Duodenal mucosa (tissue), 2 donors: ENCODE results near the gene TAF4B.
"Not testable (repeated sequence)": the region's sequence is repeated elsewhere in the genome, so short reads cannot be mapped to it uniquely, and the experiment has no call there.

Source experiments
- H3K27ac ChIP-seq: one replicate; pipeline ENCODE4 v1.7.0; 2013; ENCODE audit warnings: low read depth, low read length
- H3K27me3 ChIP-seq, 2 donors: one replicate each; pipeline ENCODE4 v1.7.0; 2013; ENCODE audit warnings: low read length in 2 of 2, control low read depth in 1 of 2; ENCODE audit not compliant: insufficient read depth in 2 of 2, control insufficient read depth in 1 of 2
- H3K36me3 ChIP-seq, 2 donors: one replicate each; pipeline ENCODE4 v1.7.0; 2013; ENCODE audit warnings: low read length in 2 of 2, control low read depth in 1 of 2; ENCODE audit not compliant: insufficient read depth in 2 of 2, control insufficient read depth in 1 of 2
- H3K4me1 ChIP-seq, 2 donors: one replicate each; pipeline ENCODE4 v1.7.0; 2013; ENCODE audit warnings: low read length in 2 of 2, control low read depth in 1 of 2; ENCODE audit not compliant: insufficient read depth in 2 of 2, control insufficient read depth in 1 of 2
- H3K4me3 ChIP-seq, 2 donors: one replicate each; pipeline ENCODE4 v1.7.0; 2013; ENCODE audit warnings: low read length in 2 of 2, low read depth in 1 of 2
- H3K9ac ChIP-seq, 2 donors: one replicate each; pipeline ENCODE4 v1.7.0; 2013; ENCODE audit warnings: low read length in 2 of 2, low read depth in 1 of 2
- H3K9me3 ChIP-seq, 2 donors: one replicate each; pipeline ENCODE4 v1.7.0; 2013; ENCODE audit warnings: low read length in 2 of 2, control low read depth in 1 of 2; ENCODE audit not compliant: control insufficient read depth in 1 of 2

The TAF4B gene

DNA sequence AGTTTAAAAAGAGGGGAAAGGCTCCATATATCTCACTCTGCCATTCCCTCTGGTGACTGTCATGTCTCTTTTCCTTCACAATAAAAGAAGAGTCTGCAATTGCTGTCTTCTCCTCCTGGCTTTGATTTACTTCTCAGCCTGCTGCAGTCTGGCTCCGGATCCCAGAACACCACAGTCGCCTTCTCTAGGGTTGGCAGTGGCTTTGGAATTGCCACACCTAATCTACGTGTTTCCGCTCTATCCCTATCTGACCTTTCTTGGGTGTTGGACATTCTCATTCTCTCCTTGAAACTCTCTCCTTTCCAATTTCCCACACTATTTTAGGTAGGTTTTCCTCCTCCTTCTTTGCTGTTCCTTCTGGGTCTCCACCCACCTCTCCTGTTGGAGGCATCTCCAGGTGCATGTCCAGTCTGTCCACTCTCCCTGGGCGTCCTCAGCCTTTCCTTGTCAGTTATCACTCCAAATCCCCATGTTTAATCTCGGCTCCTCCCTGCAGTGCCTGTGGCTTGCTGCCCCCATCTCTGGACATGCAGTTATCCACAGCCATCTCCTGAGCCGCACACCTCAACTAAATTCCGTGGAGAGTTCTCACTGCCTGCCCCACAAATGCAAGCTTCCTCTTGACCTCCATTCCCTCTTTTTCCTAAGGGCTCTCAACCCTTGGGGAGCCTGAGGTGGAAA lies 209.3 kb downstream of the TAF4B start:
- Histone ChIP-seq H3K27ac (no peak overlapping the region), H3K9ac (no peak overlapping the region), H3K36me3 (no peaks in the 10 kb centered on the region), H3K9me3 (no peaks in the 10 kb centered on the region), H3K4me1 (no peaks in the 10 kb centered on the region), H3K27me3 (peaks cover 0 to 4% of the 10 kb centered on the region in 2 donors), H3K4me3 (no peak overlapping the region)

DNA sequence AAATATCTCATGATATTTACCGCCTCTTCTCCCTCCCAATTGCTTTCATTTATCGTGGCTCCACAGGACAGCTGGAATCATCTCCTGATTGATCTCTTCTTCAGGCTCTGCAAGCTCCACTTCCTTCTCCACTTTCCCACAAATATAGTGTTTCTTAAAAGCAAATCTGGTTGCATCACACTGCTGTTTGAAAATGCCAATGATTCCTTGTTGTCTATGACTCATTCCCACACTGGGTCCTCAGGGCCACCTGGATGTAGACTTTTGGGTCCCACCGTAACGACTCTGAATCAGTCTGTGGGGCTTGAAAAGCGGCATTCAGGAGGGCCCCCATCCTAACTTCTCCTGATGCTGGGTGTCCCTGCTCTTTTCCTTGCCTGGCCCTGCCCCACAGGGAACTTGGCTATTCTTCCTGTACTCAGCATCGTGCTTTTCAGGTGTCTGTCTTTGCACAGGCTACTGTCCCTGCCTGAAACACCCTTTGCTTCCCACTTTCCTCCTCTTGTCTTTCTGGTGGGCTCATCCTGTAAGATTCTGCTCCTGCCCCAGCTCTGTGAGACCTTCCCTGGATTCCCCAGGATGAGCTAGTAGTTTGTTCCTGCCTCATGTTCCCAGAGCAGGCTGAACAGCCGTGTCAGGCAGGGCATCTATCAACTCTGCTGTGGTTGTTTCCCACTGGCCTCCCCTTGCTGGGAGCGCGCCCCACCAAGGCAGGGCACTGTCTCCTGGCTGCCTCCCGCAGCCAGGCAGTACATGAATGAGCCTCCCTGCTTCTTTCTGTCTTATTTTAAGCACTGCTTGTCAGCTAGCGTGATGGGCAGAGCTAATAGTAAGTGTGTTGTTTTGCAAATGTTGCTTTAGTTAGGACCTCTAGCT lies 210.2 kb downstream of the TAF4B start:
- no peak overlapping the region for H3K9ac ChIP-seq
- no peak overlapping the region for H3K4me3 ChIP-seq
- no peaks in the 10 kb centered on the region for H3K4me1 ChIP-seq
- peaks cover 0 to 4% of the 10 kb centered on the region in 2 donors for H3K27me3 ChIP-seq
- H3K27ac ChIP-seq = no peak overlapping the region
- H3K9me3 ChIP-seq = no peaks in the 10 kb centered on the region
- no peaks in the 10 kb centered on the region for H3K36me3 ChIP-seq

DNA sequence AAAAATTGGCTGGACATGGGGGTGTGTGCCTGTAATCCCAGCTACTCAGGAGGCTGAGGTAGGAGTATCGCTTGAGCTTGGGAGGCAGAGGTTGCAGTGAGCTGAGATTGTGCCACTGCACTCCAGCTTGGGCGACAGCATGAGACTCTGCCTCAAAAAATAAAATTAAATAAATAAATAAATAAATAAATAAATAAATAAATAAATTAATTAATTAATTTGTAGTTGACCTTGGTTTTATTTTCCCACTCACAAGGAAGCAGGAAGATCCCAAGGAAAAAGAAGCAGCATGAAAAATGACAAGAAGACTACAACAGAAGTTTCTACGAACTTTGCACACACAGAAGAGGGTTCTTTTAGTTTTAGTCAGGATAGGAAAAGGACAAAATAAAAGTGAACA lies 211.4 kb downstream of the TAF4B start:
- not testable (repeated sequence) for H3K4me3 ChIP-seq, H3K4me1 ChIP-seq, H3K36me3 ChIP-seq, H3K9ac ChIP-seq, H3K27me3 ChIP-seq, H3K9me3 ChIP-seq, H3K27ac ChIP-seq

DNA sequence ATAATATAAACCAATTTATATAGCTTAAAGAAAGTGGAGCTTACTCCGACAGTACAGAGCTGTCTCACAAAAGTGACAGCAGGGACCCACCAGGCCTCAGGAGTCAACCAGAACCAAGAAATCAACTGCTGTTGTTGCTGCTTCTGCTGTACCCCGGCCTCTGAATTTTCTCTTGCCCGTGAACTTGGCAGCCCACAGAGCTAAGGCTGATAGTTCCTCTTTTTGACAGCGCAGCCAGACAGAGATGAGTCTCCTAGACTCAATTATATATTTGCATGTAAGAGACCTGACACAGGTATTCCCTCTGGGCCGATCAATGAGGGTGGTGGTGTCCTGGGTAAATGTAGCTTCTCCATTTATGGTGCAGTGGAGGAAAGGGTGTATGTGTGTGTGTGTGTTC lies 212.7 kb downstream of the TAF4B start:
- H3K4me1 ChIP-seq = no peaks in the 10 kb centered on the region
- H3K36me3 ChIP-seq = no peaks in the 10 kb centered on the region
- H3K4me3 ChIP-seq = no peak overlapping the region
- no peak overlapping the region for H3K9ac ChIP-seq
- no peaks in the 10 kb centered on the region for H3K9me3 ChIP-seq
- H3K27me3 ChIP-seq = peaks cover 0 to 4% of the 10 kb centered on the region in 2 donors
- H3K27ac ChIP-seq = no peak overlapping the region

DNA sequence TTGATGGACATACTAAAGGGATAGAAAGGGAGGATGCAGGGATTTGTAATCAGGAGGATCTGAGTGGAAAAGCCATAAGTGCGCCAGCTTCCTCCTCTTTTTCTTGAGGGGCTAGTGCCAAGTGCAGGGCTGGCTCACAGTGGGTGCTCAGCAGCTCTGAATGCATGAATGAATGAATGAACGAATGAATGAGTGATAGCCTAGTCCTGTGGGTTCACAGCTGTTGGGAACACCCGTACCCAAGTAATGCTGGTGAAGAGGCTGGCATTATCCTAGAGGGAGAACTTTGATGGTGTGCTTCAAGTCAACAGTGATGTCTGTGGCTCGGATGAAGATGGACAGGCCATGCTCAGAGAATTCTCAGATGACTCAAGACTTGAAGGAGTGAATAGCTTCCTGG lies 213.3 kb downstream of the TAF4B start:
- H3K27me3 ChIP-seq = peaks cover 0 to 4% of the 10 kb centered on the region in 2 donors
- no peaks in the 10 kb centered on the region for H3K9me3 ChIP-seq
- no peak overlapping the region for H3K27ac ChIP-seq
- no peaks in the 10 kb centered on the region for H3K4me1 ChIP-seq
- H3K36me3 ChIP-seq = no peaks in the 10 kb centered on the region
- no peak overlapping the region for H3K4me3 ChIP-seq
- no peak overlapping the region for H3K9ac ChIP-seq

DNA sequence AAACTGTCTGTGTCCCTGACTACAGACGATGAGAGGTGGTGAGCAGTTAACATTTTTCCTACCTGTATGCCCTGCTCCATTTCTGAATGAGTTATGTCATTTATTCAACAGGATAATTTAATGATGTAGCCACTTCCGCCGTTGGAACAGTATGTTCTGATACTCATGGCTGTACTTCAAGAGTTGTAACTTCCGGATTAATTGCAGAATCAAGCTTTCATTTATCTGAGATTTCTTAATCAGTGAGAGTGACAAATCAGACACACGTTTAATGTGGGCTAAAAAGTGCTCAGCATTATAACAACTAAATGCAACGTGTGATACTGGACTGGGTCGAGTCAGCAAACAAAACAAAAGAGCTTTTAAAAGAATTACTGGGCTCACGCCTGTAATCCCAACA lies 214.4 kb downstream of the TAF4B start:
- Histone ChIP-seq H3K4me1 (no peaks in the 10 kb centered on the region), H3K4me3 (no peak overlapping the region), H3K27ac (no peak overlapping the region), H3K9me3 (no peaks in the 10 kb centered on the region), H3K27me3 (peaks cover 0 to 4% of the 10 kb centered on the region in 2 donors), H3K36me3 (no peaks in the 10 kb centered on the region), H3K9ac (no peak overlapping the region)
